GM12874 (cell line): ENCODE results near the gene FASN.

Source experiments
- CTCF ChIP-seq: IDR thresholded peaks from 2 replicates; pipeline ENCODE4 v1.5.1; 2011; ENCODE audit warnings: low read depth, mild to moderate bottlenecking, control low read depth, low read length, moderate library complexity; ENCODE audit not compliant: insufficient read depth

Gene FASN

GRCh38 chr17:82103553-82104451 lies 5.8 kb upstream of the FASN start:
- no peak for TF ChIP-seq CTCF

GRCh38 chr17:82101767-82102679 lies 4.0 kb upstream of the FASN start:
- no peak for TF ChIP-seq CTCF

- no peak for TF ChIP-seq CTCF
These were observed 3.3 kb upstream of the FASN start for GRCh38 chr17:82101301-82101715.

GRCh38 chr17:82100502-82101298 lies 2.7 kb upstream of the FASN start:
- TF ChIP-seq CTCF: no peak

- no peak for TF ChIP-seq CTCF
These were observed 1.1 kb upstream of the FASN start for GRCh38 chr17:82098939-82099763.

- no peak for TF ChIP-seq CTCF
These were observed 192 bp downstream of the FASN start for GRCh38 chr17:82097919-82098168.
